ENCODE measurements around the gene IL1RAP. TPM values are rescaled to one million over a fixed set of nuclear protein-coding genes. Genes with fewer than 3 reads are reported as not detected.

Gene IL1RAP
- total and polyA plus RNA-seq, 9 of the 15 experiments (the other 6 are each of a cell fraction or from before 2014, with no cell fraction given) = 0.23 to 1.8 (median 0.88) TPM

DNA sequence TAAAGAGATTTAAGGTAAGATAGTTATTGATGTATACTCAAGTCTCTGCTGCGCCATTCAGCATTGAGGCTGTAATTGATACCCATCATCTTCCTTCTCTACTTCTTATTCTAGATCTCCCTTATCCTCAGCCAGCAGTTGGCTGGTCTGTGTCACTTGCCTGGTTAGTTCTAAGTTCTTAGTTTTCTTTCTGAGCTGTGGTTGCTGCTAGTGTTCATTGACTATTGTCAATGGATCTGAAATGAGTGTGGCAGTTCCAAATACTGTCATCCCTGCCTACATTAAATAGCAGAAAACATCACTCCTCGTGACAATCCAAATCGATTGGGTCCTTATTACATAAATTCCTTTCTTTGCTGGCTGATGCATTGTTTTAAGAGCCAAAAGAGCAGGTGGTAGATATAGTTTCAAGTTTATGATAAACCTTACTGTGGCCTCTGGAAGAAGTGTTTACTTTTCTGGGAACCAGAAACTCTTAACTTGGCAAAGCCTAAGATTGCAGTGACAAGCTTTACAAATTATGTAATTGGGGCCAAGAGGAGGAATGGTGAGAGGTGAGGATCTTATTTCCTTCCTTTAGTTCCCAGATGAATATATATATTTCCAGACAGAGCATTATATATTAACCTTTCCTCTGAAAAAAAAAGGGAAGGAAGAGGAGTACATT, 180.6 kb downstream of the IL1RAP start:
- BruUV-seq (replicated peaks) = no TSS peak
- H3K9ac ChIP-seq (ENCODE audit: insufficient read depth in 1 of 2, low read depth in 2 of 2, low read length in 2 of 2) = no peak overlapping the region
- ATAC-seq (no peak), DNase-seq (ENCODE audit: extremely low read depth in 1 of 4, low spot score in 3 of 4) (no peak), FAIRE-seq (no peak)
- ChIA-PET CTCF (ENCODE audit: low intra/inter-chr PET ratio) (no interaction called here), POLR2A (no interaction called here)
- WGBS (ENCODE audit: insufficient coverage, low coverage, missing lambda C conversion rate) = 2% methylated on average over 3 of the region's 3 CpGs
- H3K4me2 ChIP-seq (ENCODE audit: insufficient read depth, low read length) = no peak overlapping the region
- no peaks in the 10 kb centered on the region for H4K20me1 ChIP-seq (replicated peaks; ENCODE audit: control insufficient read depth, insufficient read depth, low read length)
- H3K79me2 ChIP-seq (ENCODE audit: control insufficient read depth, insufficient read depth, low read length) = no peaks in the 10 kb centered on the region
- H3K9me3 ChIP-seq (replicated peaks; ENCODE audit: control insufficient read depth, insufficient read depth, low read depth, low read length) = no peaks in the 10 kb centered on the region
- no peak overlapping the region for H3K27ac ChIP-seq (ENCODE audit: extremely low read depth, low read depth, low read length)
- H3K9me1 ChIP-seq (ENCODE audit: control insufficient read depth, insufficient read depth, low read length) = no peaks in the 10 kb centered on the region
- no peak overlapping the region for H2AFZ ChIP-seq (ENCODE audit: low read depth, low read length)
- intact Hi-C loops (cut with micrococcal nuclease) (no loop called here), in situ Hi-C loops (cut with MboI) (no loop called here)
- TF ChIP-seq SRSF3 (IDR thresholded peaks at IDR 0.05; ENCODE audit: insufficient read depth, low read length) = no peak
- TF ChIP-seq, protein P1, sequence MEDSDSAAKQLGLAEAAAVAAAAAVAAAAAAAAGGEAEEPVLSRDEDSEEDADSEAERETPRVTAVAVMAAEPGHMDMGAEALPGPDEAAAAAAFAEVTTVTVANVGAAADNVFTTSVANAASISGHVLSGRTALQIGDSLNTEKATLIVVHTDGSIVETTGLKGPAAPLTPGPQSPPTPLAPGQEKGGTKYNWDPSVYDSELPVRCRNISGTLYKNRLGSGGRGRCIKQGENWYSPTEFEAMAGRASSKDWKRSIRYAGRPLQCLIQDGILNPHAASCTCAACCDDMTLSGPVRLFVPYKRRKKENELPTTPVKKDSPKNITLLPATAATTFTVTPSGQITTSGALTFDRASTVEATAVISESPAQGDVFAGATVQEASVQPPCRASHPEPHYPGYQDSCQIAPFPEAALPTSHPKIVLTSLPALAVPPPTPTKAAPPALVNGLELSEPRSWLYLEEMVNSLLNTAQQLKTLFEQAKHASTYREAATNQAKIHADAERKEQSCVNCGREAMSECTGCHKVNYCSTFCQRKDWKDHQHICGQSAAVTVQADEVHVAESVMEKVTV (CRISPR knock-in tag; IDR thresholded peaks at IDR 0.05) = no peak
- no peak for TF ChIP-seq SMARCA4 (IDR thresholded peaks at IDR 0.05)
- no peak for TF ChIP-seq DACH1 (IDR thresholded peaks at IDR 0.05; ENCODE audit: partially characterized antibody)
- TF ChIP-seq NCOR1 (IDR thresholded peaks at IDR 0.05) = no peak
- no peak for TF ChIP-seq ARNT (IDR thresholded peaks at IDR 0.05)
- no peak for TF ChIP-seq TAF1 (IDR thresholded peaks at IDR 0.05; ENCODE audit: control insufficient read depth, extremely low read depth, insufficient read depth, low read length, severe bottlenecking)
- no peak for TF ChIP-seq SRSF1 (IDR thresholded peaks at IDR 0.05; ENCODE audit: low read depth, low read length)
- TF ChIP-seq, protein P2, sequence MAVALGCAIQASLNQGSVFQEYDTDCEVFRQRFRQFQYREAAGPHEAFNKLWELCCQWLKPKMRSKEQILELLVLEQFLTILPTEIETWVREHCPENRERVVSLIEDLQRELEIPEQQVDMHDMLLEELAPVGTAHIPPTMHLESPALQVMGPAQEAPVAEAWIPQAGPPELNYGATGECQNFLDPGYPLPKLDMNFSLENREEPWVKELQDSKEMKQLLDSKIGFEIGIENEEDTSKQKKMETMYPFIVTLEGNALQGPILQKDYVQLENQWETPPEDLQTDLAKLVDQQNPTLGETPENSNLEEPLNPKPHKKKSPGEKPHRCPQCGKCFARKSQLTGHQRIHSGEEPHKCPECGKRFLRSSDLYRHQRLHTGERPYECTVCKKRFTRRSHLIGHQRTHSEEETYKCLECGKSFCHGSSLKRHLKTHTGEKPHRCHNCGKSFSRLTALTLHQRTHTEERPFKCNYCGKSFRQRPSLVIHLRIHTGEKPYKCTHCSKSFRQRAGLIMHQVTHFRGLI (CRISPR knock-in tag; IDR thresholded peaks at IDR 0.05) = no peak
- TF ChIP-seq RBM39 (optimal IDR thresholded peaks at IDR 0.05; ENCODE audit: low read depth, low read length) = no peak
- no peak for TF ChIP-seq ZNF354B (CRISPR knock-in tag; IDR thresholded peaks at IDR 0.05)
- TF ChIP-seq, protein P3, sequence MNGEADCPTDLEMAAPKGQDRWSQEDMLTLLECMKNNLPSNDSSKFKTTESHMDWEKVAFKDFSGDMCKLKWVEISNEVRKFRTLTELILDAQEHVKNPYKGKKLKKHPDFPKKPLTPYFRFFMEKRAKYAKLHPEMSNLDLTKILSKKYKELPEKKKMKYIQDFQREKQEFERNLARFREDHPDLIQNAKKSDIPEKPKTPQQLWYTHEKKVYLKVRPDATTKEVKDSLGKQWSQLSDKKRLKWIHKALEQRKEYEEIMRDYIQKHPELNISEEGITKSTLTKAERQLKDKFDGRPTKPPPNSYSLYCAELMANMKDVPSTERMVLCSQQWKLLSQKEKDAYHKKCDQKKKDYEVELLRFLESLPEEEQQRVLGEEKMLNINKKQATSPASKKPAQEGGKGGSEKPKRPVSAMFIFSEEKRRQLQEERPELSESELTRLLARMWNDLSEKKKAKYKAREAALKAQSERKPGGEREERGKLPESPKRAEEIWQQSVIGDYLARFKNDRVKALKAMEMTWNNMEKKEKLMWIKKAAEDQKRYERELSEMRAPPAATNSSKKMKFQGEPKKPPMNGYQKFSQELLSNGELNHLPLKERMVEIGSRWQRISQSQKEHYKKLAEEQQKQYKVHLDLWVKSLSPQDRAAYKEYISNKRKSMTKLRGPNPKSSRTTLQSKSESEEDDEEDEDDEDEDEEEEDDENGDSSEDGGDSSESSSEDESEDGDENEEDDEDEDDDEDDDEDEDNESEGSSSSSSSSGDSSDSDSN (IDR thresholded peaks at IDR 0.05; ENCODE audit: borderline replicate concordance in 1 of 2, low read depth in 2 of 2, low read length in 2 of 2) = no peak
- TF ChIP-seq, protein P4, sequence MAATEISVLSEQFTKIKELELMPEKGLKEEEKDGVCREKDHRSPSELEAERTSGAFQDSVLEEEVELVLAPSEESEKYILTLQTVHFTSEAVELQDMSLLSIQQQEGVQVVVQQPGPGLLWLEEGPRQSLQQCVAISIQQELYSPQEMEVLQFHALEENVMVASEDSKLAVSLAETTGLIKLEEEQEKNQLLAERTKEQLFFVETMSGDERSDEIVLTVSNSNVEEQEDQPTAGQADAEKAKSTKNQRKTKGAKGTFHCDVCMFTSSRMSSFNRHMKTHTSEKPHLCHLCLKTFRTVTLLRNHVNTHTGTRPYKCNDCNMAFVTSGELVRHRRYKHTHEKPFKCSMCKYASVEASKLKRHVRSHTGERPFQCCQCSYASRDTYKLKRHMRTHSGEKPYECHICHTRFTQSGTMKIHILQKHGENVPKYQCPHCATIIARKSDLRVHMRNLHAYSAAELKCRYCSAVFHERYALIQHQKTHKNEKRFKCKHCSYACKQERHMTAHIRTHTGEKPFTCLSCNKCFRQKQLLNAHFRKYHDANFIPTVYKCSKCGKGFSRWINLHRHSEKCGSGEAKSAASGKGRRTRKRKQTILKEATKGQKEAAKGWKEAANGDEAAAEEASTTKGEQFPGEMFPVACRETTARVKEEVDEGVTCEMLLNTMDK (IDR thresholded peaks at IDR 0.05; ENCODE audit: borderline replicate concordance, insufficient read depth, low read depth, low read length, poor library complexity, severe bottlenecking) = no peak
- no peak for TF ChIP-seq CC2D1A (IDR thresholded peaks at IDR 0.05)
- no peaks in the 10 kb centered on the region for H3K36me3 ChIP-seq (ENCODE audit: control insufficient read depth, insufficient read depth, low read length)
- no peaks in the 10 kb centered on the region for H3K27me3 ChIP-seq (ENCODE audit: control insufficient read depth in 2 of 2, insufficient read depth in 2 of 2, low read length in 2 of 2)
- no peak overlapping the region for H3K4me3 ChIP-seq
- no peaks in the 10 kb centered on the region for H3K4me1 ChIP-seq (replicated peaks in 1 of 2; ENCODE audit: control insufficient read depth in 2 of 2, insufficient read depth in 2 of 2, low read length in 2 of 2)
